Hepatocyte (in vitro differentiated cells): ENCODE data around the gene ZBTB16.

Experiments used
- EZH2phosphoT487 ChIP-seq: fragments of 200-600 bp; sonication (generic); IDR thresholded peaks from one replicate; pipeline ENCODE4 v1.6.1; 2018; ENCODE audit warnings: antibody characterized with exemption, mild to moderate bottlenecking, low read depth, moderate library complexity; ENCODE audit not compliant: unreplicated experiment, severe bottlenecking
- TF ChIP-seq, protein P1 (sequence below): fragments of 200-600 bp; sonication (generic); IDR thresholded peaks from 2 replicates; pipeline ENCODE4 v1.5.1; 2016; ENCODE audit warnings: antibody characterized with exemption, mild to moderate bottlenecking; ENCODE audit not compliant: poor library complexity

- TF ChIP-seq, protein P1, sequence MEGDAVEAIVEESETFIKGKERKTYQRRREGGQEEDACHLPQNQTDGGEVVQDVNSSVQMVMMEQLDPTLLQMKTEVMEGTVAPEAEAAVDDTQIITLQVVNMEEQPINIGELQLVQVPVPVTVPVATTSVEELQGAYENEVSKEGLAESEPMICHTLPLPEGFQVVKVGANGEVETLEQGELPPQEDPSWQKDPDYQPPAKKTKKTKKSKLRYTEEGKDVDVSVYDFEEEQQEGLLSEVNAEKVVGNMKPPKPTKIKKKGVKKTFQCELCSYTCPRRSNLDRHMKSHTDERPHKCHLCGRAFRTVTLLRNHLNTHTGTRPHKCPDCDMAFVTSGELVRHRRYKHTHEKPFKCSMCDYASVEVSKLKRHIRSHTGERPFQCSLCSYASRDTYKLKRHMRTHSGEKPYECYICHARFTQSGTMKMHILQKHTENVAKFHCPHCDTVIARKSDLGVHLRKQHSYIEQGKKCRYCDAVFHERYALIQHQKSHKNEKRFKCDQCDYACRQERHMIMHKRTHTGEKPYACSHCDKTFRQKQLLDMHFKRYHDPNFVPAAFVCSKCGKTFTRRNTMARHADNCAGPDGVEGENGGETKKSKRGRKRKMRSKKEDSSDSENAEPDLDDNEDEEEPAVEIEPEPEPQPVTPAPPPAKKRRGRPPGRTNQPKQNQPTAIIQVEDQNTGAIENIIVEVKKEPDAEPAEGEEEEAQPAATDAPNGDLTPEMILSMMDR: no peak
- no peak for TF ChIP-seq EZH2phosphoT487
Measured at GRCh38 chr11:114272311-114272710, 212.8 kb downstream of the ZBTB16 start.
